SU-DHL-6 (cell line): ENCODE results near the gene CYP11A1.

ENCODE experiments used
- H2AFZ ChIP-seq: fragments of 200-600 bp; sonication (generic); 2 replicates; pipeline ENCODE4 v1.6.1; 2014; ENCODE audit warnings: low read depth, mild to moderate bottlenecking, moderate library complexity, mixed read lengths, antibody characterized with exemption, low read length; ENCODE audit not compliant: severe bottlenecking
- H3F3A ChIP-seq: fragments of 200-600 bp; shearing (Covaris generic); 2 replicates; pipeline ENCODE4 v1.6.0; 2016; ENCODE audit warnings: antibody characterized with exemption, mild to moderate bottlenecking; ENCODE audit not compliant: insufficient read depth
- H3K27ac ChIP-seq: fragments of 200-600 bp; sonication (generic); 2 replicates; pipeline ENCODE4 v1.5.1; 2016; ENCODE audit warnings: low read depth, mild to moderate bottlenecking, low read length, moderate library complexity, mixed read lengths
- H3K27me3 ChIP-seq: fragments of 200-600 bp; sonication (generic), shearing (Covaris generic); 2 replicates; pipeline ENCODE4 v1.6.0; 2014; ENCODE audit warnings: mild to moderate bottlenecking, low read length
- H3K36me3 ChIP-seq: fragments of 200-600 bp; sonication (generic); 2 replicates; pipeline ENCODE4 v1.6.1; 2014; ENCODE audit warnings: mild to moderate bottlenecking, low read length, mixed read lengths
- H3K4me2 ChIP-seq: fragments of 300-600, 200-600 bp; shearing (Covaris generic), sonication (generic); 2 replicates; pipeline ENCODE4 v1.6.0; 2014; ENCODE audit warnings: low read length, low read depth, mild to moderate bottlenecking; ENCODE audit not compliant: poor library complexity, severe bottlenecking
- H3K4me3 ChIP-seq: fragments of 200-600 bp; sonication (generic); 2 replicates; pipeline ENCODE4 v1.5.1; 2014; ENCODE audit warnings: antibody characterized with exemption, low read length, mild to moderate bottlenecking, mixed read lengths; ENCODE audit not compliant: insufficient read depth, poor library complexity, severe bottlenecking
- H3K79me2 ChIP-seq: fragments of 200-600 bp; sonication (generic); 2 replicates; pipeline ENCODE4 v1.6.1; 2014; ENCODE audit warnings: mild to moderate bottlenecking, low read length, moderate library complexity; ENCODE audit not compliant: insufficient read depth
- H3K9ac ChIP-seq: fragments of 200-600 bp; sonication (generic); 2 replicates; pipeline ENCODE4 v1.7.0; 2014; ENCODE audit warnings: mild to moderate bottlenecking, low read length
- H3K9me2 ChIP-seq: fragments of 200-600 bp; sonication (generic); replicated peaks from 2 replicates; pipeline ENCODE4 v1.6.1; 2014; ENCODE audit warnings: low read length; ENCODE audit not compliant: insufficient read depth
- H3K9me3 ChIP-seq: fragments of 200-600 bp; sonication (generic); 2 replicates; pipeline ENCODE4 v1.6.1; 2014; ENCODE audit warnings: low read length, mixed read lengths; ENCODE audit not compliant: insufficient read depth
- H4K20me1 ChIP-seq: fragments of 200-600 bp; sonication (generic); 2 replicates; pipeline ENCODE4 v1.6.1; 2014; ENCODE audit warnings: low read depth, mild to moderate bottlenecking, antibody characterized with exemption, low read length, moderate library complexity, mixed read lengths
- EZH2phosphoT487 ChIP-seq: fragments of 200-600 bp; sonication (generic), shearing (Covaris generic); conservative IDR thresholded peaks from 2 replicates; pipeline ENCODE4 v1.6.1; 2018; ENCODE audit warnings: mild to moderate bottlenecking, antibody characterized with exemption, low read length, moderate library complexity, mixed read lengths
- TF ChIP-seq, protein P1 (sequence below): fragments of 200-600 bp; sonication (generic); IDR thresholded peaks from one replicate; pipeline ENCODE4 v1.5.1; 2017; ENCODE audit warnings: antibody characterized with exemption, mild to moderate bottlenecking, low read length, moderate library complexity; ENCODE audit not compliant: insufficient read depth, poor library complexity, severe bottlenecking

Gene CYP11A1

DNA sequence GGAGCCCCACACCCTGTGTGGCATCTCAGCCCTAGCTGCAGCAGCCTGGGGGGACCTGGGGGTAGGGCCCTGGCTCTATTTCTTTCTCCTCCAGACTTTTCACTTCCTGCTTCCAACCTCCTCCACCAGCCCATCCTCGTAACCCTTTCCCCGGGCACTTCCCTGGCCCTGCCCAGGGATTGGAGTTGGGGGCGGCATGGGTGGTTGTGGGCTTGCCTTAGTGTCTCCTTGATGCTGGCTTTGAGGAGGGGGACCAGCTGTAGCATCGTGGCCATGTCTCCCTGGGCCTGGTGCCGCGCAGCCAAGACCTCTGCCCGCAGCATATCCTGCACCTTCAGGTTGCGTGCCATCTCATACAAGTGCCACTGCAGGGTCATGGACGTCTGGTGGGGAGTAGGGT is 28.1 kb downstream of the CYP11A1 start:
- no peaks in the 10 kb centered on the region for H3K9me2 ChIP-seq
- H3F3A ChIP-seq, result no peaks in the 10 kb centered on the region
- TF ChIP-seq EZH2phosphoT487, result no peak
- TF ChIP-seq, protein P1, sequence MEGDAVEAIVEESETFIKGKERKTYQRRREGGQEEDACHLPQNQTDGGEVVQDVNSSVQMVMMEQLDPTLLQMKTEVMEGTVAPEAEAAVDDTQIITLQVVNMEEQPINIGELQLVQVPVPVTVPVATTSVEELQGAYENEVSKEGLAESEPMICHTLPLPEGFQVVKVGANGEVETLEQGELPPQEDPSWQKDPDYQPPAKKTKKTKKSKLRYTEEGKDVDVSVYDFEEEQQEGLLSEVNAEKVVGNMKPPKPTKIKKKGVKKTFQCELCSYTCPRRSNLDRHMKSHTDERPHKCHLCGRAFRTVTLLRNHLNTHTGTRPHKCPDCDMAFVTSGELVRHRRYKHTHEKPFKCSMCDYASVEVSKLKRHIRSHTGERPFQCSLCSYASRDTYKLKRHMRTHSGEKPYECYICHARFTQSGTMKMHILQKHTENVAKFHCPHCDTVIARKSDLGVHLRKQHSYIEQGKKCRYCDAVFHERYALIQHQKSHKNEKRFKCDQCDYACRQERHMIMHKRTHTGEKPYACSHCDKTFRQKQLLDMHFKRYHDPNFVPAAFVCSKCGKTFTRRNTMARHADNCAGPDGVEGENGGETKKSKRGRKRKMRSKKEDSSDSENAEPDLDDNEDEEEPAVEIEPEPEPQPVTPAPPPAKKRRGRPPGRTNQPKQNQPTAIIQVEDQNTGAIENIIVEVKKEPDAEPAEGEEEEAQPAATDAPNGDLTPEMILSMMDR, result no peak
- H3K27me3 ChIP-seq, result no peaks in the 10 kb centered on the region
- no peaks in the 10 kb centered on the region for H4K20me1 ChIP-seq
- no peak overlapping the region for H3K4me3 ChIP-seq
- no peaks in the 10 kb centered on the region for H3K79me2 ChIP-seq
- H3K27ac ChIP-seq, result no peak overlapping the region
- no peaks in the 10 kb centered on the region for H3K36me3 ChIP-seq
- no peak overlapping the region for H3K4me2 ChIP-seq
- H3K9ac ChIP-seq, result no peak overlapping the region
- no peak overlapping the region for H2AFZ ChIP-seq
- H3K9me3 ChIP-seq, result no peaks in the 10 kb centered on the region

DNA sequence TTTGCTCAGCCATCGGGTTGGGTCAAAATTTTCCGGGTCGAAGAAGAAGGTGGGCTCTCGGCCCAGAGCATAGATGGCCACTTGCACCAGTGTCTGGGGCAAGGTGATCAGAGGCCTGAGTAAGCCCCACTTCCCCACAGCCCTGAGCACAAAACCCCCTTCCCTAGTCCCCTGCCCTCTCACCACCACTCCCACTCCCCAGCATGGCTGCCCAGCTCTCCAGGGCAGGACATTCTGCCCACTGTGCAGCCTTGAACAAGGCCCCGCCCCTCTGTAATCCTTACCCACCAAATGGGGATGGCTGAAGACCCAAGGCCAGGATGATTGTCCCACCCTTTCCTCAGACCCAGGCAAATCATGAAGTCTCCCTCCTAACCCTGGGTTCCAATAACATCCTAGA is 28.8 kb downstream of the CYP11A1 start:
- TF ChIP-seq EZH2phosphoT487, result no peak
- TF ChIP-seq, protein P1, result no peak
- Histone ChIP-seq H3F3A (no peaks in the 10 kb centered on the region), H3K4me3 (no peak overlapping the region), H3K27me3 (no peaks in the 10 kb centered on the region), H3K9me3 (no peaks in the 10 kb centered on the region), H4K20me1 (no peaks in the 10 kb centered on the region), H3K36me3 (no peaks in the 10 kb centered on the region), H3K9ac (no peak overlapping the region), H2AFZ (no peak overlapping the region), H3K4me2 (no peak overlapping the region), H3K27ac (no peak overlapping the region), H3K9me2 (no peaks in the 10 kb centered on the region), H3K79me2 (no peaks in the 10 kb centered on the region)

DNA sequence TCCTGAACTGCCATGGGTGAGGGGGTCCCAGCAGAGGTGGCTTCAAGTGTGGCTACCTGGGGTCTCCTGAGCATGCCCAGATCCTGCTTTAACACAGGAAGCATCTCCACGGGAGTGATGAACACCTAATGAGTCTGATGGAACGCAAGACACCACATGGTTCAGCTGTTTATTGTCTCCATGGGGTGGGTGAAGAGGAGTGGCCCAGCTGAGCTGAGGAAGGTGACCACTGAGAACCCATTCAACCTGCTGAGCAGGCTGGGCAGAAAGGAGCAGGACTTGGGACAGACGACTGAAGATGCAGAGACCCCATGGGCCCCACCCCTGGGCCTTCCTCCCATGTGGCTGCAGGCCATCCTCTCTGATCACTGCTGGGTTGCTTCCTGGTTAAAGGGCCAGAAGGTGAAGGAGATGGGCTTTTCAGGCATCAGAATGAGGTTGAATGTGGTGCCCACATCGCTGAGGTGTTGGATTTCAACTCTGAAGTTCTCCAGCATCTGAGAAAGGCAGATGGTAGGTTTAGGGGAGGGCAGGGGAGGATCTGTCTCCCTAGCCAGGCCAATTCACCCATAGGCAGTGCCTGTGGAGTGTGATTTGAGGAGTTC is 29.7 kb downstream of the CYP11A1 start:
- no peaks in the 10 kb centered on the region for H3K79me2 ChIP-seq
- no peaks in the 10 kb centered on the region for H3K9me2 ChIP-seq
- no peak overlapping the region for H2AFZ ChIP-seq
- H3K4me2 ChIP-seq, result no peak overlapping the region
- H4K20me1 ChIP-seq, result no peaks in the 10 kb centered on the region
- H3F3A ChIP-seq, result no peaks in the 10 kb centered on the region
- H3K36me3 ChIP-seq, result no peaks in the 10 kb centered on the region
- H3K9me3 ChIP-seq, result no peaks in the 10 kb centered on the region
- no peak overlapping the region for H3K9ac ChIP-seq
- H3K27me3 ChIP-seq, result no peaks in the 10 kb centered on the region
- TF ChIP-seq, protein P1, result no peak
- TF ChIP-seq EZH2phosphoT487, result no peak
- H3K4me3 ChIP-seq, result no peak overlapping the region
- H3K27ac ChIP-seq, result no peak overlapping the region
